Adipocyte (in vitro differentiated cells): Measurements from ENCODE around the gene EME2.
A peak's percentile ranks its signal among the peaks of the same experiment; 100 is the strongest.

Experiments
- DNase-seq: peaks from one replicate; pipeline ENCODE4 v3.0.0-alpha.2; 2015; ENCODE audit warnings: low read depth
- H3K27me3 ChIP-seq: replicated peaks from 2 replicates; pipeline ENCODE4 v1.7.0; 2013; ENCODE audit warnings: mild to moderate bottlenecking, low read length, moderate library complexity; ENCODE audit not compliant: control insufficient read depth, insufficient read depth
- H3K36me3 ChIP-seq: 2 replicates; pipeline ENCODE4 v1.7.0; 2013; ENCODE audit warnings: low read length, mild to moderate bottlenecking, moderate library complexity; ENCODE audit not compliant: control insufficient read depth, insufficient read depth, severe bottlenecking
- H3K4me1 ChIP-seq: 2 replicates; pipeline ENCODE4 v1.7.0; 2013; ENCODE audit warnings: mild to moderate bottlenecking, low read length, moderate library complexity; ENCODE audit not compliant: control insufficient read depth, insufficient read depth
- H3K4me3 ChIP-seq: 2 replicates; pipeline ENCODE4 v1.7.0; 2013; ENCODE audit warnings: mild to moderate bottlenecking, low read length, moderate library complexity
- H3K9ac ChIP-seq: 2 replicates; pipeline ENCODE4 v1.7.0; 2013; ENCODE audit warnings: mild to moderate bottlenecking, low read length, moderate library complexity
- H3K9me3 ChIP-seq: 2 replicates; pipeline ENCODE4 v1.7.0; 2013; ENCODE audit warnings: mild to moderate bottlenecking, low read length, moderate library complexity; ENCODE audit not compliant: control insufficient read depth

Gene EME2

DNA sequence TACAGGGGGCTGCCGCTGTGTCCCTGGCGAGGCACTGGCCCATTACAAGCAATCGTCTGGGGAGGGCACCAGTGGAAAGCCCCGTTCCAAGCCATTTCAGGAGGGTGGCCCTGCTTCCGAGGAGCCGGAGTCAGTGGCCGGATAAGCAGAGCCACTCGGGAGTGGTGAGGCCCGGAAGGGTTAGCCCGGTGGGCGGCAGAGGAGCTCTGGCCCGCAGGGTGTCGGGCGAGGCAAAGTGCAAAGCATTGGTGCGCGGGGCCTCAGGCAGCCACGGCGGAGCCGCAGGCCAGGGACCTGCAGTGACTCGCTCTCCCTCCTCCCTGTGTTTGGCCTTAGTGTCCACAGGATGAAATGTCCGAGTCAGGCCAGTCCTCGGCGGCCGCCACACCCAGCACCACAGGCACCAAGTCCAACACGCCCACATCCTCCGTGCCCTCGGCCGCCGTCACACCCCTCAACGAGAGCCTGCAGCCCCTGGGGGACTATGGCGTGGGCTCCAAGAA, 25.9 kb upstream of the EME2 start:
- peaks cover 4% of the 10 kb centered on the region for H3K4me1 ChIP-seq
- no peak overlapping the region for H3K9ac ChIP-seq
- no peaks in the 10 kb centered on the region for H3K27me3 ChIP-seq
- peaks cover 65% of the 10 kb centered on the region for H3K36me3 ChIP-seq
- DNase-seq: no peak
- no peaks in the 10 kb centered on the region for H3K9me3 ChIP-seq
- H3K4me3 ChIP-seq: no peak overlapping the region

DNA sequence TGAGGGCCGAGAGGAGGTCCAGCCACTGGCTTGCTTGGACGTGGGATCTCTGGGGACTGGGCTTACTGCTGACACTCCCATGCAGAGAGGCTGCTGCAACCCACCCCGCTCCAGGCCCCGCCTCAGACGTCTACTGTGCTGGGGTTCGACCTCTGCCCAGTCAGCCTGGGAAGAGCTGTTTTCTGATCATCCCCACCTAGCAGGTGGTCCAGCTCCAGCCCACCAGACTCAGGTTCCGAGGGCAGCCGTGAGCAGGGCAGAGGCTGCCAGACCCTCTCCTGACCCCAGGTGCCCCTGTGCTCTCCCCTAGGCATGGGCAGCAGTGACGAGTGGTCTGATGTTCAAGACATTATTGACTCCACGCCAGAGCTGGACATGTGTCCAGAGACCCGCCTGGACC, 24.7 kb upstream of the EME2 start:
- Histone ChIP-seq H3K9me3 (no peaks in the 10 kb centered on the region), H3K4me1 (peaks cover 4% of the 10 kb centered on the region), H3K4me3 (no peak overlapping the region), H3K27me3 (no peaks in the 10 kb centered on the region), H3K36me3 (peaks cover 71% of the 10 kb centered on the region), H3K9ac (no peak overlapping the region)
- DNase-seq: no peak

DNA sequence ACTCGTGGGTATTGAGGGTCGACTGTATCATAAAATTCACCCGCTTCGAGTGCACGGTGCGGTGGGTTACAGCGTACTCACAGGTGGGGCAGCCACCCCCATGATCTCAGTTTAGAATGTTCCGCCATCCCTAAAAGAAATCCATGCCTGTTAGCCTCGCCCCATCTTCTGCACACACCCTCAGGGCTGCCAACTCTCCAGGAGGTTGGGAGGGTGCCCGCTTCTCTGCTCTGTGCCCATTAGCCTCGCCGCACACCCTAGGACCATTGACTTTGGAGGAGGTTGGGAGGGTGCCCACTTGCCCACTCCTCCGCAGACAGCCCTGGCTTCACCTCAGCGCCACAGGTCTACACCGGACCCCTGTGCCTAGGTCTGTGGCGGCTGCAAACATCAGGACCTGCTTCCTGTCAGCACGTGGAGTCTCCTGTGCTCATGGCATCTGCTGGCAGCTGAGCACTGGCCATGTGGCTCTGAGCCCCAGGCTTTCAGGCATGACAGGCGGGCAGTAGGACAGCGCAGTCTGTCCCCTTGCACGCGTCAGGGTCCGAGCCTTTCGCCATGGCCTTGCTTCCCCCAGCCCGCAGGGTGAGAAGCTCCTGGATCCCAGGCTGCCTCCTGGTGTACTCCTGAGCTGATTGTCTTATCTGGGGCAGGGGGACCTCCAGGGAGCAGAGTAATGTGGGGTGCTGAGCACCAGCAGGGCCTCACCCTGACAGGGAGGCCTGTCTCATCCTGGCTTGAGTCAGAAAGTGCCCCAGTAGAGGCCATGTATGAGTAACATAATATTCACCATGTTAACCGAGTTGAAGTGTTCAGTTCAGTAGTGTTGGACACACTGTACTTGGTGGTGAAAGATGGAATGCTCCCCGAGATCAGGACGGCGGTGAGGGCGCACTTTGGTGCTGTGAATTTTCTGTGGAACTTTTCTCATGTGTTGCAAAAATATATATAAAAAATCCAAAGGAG, 23.2 kb upstream of the EME2 start:
- Histone ChIP-seq H3K9me3 (no peaks in the 10 kb centered on the region), H3K4me3 (no peak overlapping the region)
- peak; percentile 3 for DNase-seq

DNA sequence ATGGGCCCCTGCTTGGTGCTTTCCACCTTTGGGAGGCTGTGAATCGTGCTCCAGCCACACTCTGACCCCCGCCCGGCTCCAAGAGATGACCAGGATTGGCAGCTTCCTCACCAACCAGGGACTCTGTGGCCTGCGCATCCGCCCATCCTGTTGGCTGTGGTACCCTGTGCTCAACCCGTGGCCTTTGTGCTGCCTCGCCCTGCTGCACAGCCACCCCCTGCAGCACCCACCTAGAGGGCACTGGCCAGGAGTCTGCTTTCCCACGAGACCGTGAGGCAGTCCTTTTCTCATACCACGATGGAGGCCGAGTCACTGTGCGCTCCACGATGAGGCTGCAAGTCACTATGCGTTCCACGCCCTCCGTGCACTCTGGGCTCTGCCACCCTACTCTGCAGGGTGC, 20.7 kb upstream of the EME2 start:
- no peaks in the 10 kb centered on the region for H3K9me3 ChIP-seq
- peaks cover 4% of the 10 kb centered on the region for H3K4me1 ChIP-seq
- H3K9ac ChIP-seq: no peak overlapping the region
- no peak for DNase-seq
- H3K36me3 ChIP-seq: peaks cover 66% of the 10 kb centered on the region
- no peaks in the 10 kb centered on the region for H3K27me3 ChIP-seq
- no peak overlapping the region for H3K4me3 ChIP-seq

More for the DNA sequence above, 23.2 kb upstream of the EME2 start:
- peaks cover 68% of the 10 kb centered on the region for H3K36me3 ChIP-seq
- no peak overlapping the region for H3K9ac ChIP-seq
- peaks cover 4% of the 10 kb centered on the region for H3K4me1 ChIP-seq
- H3K27me3 ChIP-seq: no peaks in the 10 kb centered on the region

DNA sequence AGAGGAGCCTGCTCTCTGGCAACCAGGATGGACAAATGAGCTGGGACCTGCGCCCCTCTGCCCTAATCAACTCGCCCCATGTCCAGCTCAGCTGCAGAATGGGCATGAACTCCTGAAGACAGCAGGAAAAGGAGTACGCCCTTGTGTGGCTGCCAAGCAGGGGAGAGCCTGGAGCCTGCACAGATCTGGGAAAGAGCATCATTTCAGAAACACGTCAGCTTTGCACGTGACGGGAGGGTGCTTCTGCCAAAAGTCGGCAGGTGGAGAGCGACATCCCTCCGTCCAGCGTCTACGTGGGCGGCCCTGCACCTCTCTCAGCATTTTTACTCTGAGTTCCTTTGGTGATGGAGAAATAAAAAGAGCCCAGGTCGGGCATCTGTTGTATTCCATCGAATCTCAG, 19.8 kb upstream of the EME2 start:
- no peak overlapping the region for H3K9ac ChIP-seq
- H3K27me3 ChIP-seq: no peaks in the 10 kb centered on the region
- peaks cover 60% of the 10 kb centered on the region for H3K36me3 ChIP-seq
- no peaks in the 10 kb centered on the region for H3K9me3 ChIP-seq
- H3K4me3 ChIP-seq: no peak overlapping the region
- peaks cover 4% of the 10 kb centered on the region for H3K4me1 ChIP-seq
- DNase-seq: no peak

DNA sequence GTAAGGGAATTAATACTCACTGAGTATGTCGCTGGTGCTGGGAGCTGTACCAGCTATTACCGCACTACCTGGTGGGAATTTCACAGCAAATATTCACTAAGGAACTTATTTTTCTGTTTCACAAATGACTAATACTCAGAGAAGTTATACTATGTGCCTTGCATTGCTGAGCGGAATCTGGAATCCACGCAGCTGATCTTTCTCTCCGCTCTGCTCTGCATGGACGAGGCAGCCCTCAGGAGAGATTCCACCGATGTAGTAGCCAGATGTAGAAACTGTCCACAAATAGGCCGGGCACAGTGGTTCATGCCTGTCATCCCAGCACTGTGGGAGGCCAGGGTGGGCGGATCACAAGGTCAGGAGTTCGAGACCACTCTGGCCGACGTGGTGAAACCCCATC, 18.4 kb upstream of the EME2 start:
- H3K9ac ChIP-seq: no peak overlapping the region
- peaks cover 55% of the 10 kb centered on the region for H3K36me3 ChIP-seq
- no peak overlapping the region for H3K4me3 ChIP-seq
- peaks cover 4% of the 10 kb centered on the region for H3K4me1 ChIP-seq
- no peaks in the 10 kb centered on the region for H3K9me3 ChIP-seq
- H3K27me3 ChIP-seq: no peaks in the 10 kb centered on the region
- DNase-seq: no peak

DNA sequence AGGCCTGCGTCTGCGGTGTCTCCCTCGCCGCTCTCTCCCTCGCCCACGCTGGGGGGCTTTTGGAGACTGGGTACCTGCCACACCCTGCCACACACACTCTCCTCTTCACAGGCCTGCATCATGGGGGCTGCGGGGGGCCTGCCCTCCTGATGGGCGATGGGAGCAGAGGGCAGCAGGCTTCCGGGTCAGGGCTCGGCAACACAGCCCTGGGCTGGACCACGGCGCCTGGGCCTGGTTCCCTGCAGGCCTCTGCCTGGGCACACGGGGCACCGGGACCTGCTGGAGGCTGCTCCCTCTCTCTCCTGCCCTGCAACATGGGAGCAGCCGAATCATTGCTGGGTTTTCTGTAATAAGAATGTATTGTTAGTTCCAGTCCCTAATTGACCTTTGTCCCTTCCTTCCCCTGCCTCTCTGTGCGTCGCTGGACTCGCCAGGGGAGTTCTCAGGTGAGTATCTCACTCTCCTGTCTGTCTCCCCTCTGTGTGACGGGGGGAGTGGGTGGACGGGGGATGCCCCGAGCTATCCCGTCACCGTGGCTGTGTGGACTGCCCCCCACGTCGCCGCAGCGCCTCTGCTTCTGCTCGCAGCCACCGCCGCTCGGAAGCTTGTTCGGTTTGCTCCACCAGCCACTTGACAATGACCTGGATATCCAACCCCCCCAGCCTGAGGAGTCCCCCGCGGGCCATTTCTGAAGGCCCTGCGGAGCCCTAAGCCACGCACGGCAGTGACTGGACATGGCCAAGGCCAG, 14.7 kb upstream of the EME2 start:
- Histone ChIP-seq H3K36me3 (peaks cover 61% of the 10 kb centered on the region), H3K9ac (no peak overlapping the region), H3K27me3 (no peaks in the 10 kb centered on the region), H3K4me3 (no peak overlapping the region), H3K4me1 (no peaks in the 10 kb centered on the region), H3K9me3 (no peaks in the 10 kb centered on the region)
- DNase-seq: no peak

DNA sequence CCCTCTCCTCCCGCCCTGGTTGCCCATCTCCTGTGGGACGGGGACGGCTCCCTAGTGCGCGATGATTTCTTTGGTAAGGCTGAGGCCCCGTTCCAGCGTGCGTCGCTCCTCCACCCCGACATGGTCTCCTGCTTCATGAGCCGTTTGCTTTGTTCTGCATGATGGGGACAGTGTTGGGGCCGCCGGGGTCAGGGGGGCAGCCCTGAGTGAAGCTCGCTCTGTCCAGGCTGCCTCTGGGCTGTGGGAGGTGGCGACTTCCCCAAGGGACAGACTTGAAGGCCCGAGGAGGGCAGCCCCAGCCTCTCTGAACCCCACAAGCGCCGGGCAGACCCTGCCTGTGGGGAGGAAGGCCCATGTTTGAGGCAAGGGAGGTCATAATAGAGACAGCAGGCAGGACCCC, 13.7 kb upstream of the EME2 start:
- H3K9ac ChIP-seq: no peak overlapping the region
- DNase-seq: no peak
- no peaks in the 10 kb centered on the region for H3K4me1 ChIP-seq
- H3K4me3 ChIP-seq: no peak overlapping the region
- no peaks in the 10 kb centered on the region for H3K27me3 ChIP-seq
- peaks cover 65% of the 10 kb centered on the region for H3K36me3 ChIP-seq
- no peaks in the 10 kb centered on the region for H3K9me3 ChIP-seq

DNA sequence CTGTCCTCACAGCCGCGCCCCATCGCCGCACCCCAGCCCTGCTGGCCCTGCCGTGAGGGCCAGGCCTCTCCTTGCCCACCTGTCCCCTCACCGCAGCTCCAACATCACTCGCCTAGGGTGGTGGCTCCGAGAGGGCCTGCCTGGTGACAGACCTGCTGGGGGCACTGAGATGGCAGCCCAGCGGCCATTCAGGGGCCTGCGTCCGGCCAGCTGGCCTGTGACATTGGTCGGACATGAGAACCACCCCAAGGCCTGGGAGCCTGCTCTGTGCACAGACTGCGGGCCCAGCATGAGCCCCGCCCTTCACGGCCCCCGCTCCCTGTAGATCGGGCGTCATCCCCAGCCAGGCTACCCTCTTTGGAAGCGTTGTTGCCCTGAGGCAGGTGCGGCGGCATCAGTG, 13.1 kb upstream of the EME2 start:
- Histone ChIP-seq H3K9me3 (no peaks in the 10 kb centered on the region), H3K36me3 (peaks cover 66% of the 10 kb centered on the region), H3K27me3 (no peaks in the 10 kb centered on the region), H3K4me3 (no peak overlapping the region), H3K9ac (no peak overlapping the region), H3K4me1 (no peaks in the 10 kb centered on the region)
- DNase-seq: no peak

DNA sequence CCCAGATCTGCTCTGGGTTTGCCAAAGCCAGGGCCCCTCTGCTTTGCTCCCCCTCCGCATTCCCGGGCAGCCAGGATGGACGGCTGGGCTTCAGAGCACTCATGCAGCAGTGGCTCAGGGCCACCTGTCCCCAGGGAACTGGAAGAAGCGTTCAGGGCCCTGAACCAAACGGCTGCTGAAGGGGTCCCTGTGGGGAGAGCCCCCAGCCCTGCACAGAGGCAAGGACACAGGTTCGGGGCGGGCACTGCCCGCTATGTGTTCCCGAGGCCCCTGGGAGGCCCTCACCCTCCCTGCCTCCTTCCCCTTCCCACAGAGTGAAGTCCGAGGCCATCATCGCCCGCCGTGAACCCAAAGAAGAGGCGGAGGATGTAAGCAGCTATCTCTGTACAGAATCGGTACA, 11.7 kb upstream of the EME2 start:
- H3K4me1 ChIP-seq: no peaks in the 10 kb centered on the region
- peaks cover 69% of the 10 kb centered on the region for H3K36me3 ChIP-seq
- DNase-seq: no peak
- no peaks in the 10 kb centered on the region for H3K9me3 ChIP-seq
- H3K9ac ChIP-seq: no peak overlapping the region
- H3K27me3 ChIP-seq: no peaks in the 10 kb centered on the region
- H3K4me3 ChIP-seq: no peak overlapping the region

DNA sequence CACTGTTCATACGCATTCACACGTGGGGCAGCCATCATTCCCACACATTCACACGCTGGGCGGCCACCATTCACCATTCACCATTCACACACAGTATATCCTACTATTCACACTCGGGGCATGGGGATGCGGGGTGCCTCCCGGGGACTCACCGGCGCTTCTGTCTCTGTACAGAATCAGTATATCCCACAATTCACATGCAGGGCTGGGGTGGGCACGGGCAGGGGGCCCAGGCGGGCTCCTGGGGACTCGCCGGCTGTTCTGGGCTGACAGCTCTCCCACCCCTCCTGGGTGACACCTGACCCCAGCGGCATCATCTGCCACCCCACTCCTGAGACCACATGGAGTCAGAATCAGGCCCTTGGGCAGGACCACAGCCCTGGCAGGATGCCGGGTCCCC, 10.9 kb upstream of the EME2 start:
- no peak overlapping the region for H3K4me3 ChIP-seq

More for the DNA sequence above, 10.9 kb upstream of the EME2 start:
- Histone ChIP-seq H3K9me3 (no peaks in the 10 kb centered on the region), H3K9ac (no peak overlapping the region), H3K4me1 (no peaks in the 10 kb centered on the region), H3K36me3 (peaks cover 74% of the 10 kb centered on the region), H3K27me3 (no peaks in the 10 kb centered on the region)
- no peak for DNase-seq
